Activated CD4-positive, alpha-beta T cell treated with anti-CD3 and anti-CD28 coated beads, Interleukin-2, Interleukin-6, amounts not matched to agents 100 ng/mL and 50 ng/mL, durations not matched to agents 16 hours and 8 hours (primary cell): ENCODE measurements around the gene SLAMF1.
A peak's percentile ranks its signal among the peaks of the same experiment; 100 is the strongest.
"Not testable (repeated sequence)": the region's sequence is repeated elsewhere in the genome, so short reads cannot be mapped to it uniquely, and the experiment has no call there.

ENCODE experiments used
- DNase-seq: peaks from one replicate; pipeline ENCODE4 v3.0.0-alpha.2; 2020

Gene SLAMF1

GRCh38 chr1:160646711-160647328, at the start of gene SLAMF1:
SLAMF1 (minus strand) TSS chr1:160647044; CDS start chr1:160646945, 99 bp downstream.
- DNase-seq = peak; percentile 74

- DNase-seq = not testable (repeated sequence)
Observed at GRCh38 chr1:160692390-160692789, 45.5 kb upstream of the SLAMF1 start.

GRCh38 chr1:160685266-160685665, 38.4 kb upstream of the SLAMF1 start:
- DNase-seq = peak; percentile 77

- peak; percentile 66 for DNase-seq
Observed at GRCh38 chr1:160682983-160683865, 36.4 kb upstream of the SLAMF1 start.

GRCh38 chr1:160681891-160682140, 35.0 kb upstream of the SLAMF1 start:
- no peak for DNase-seq

GRCh38 chr1:160681066-160681890, 34.4 kb upstream of the SLAMF1 start:
- DNase-seq = peak; percentile 91

- no peak for DNase-seq
Observed at GRCh38 chr1:160680399-160680798, 33.6 kb upstream of the SLAMF1 start.

GRCh38 chr1:160679893-160680292, 33.0 kb upstream of the SLAMF1 start:
- no peak for DNase-seq

- DNase-seq = no peak
Observed at GRCh38 chr1:160676869-160677597, 30.2 kb upstream of the SLAMF1 start.

- peak; percentile 88 for DNase-seq
Observed at GRCh38 chr1:160675641-160676410, 29.0 kb upstream of the SLAMF1 start.

- DNase-seq = peak; percentile 29
Observed at GRCh38 chr1:160674415-160674814, 27.6 kb upstream of the SLAMF1 start.

- peak; percentile 59 for DNase-seq
Observed at GRCh38 chr1:160672789-160673695, 26.2 kb upstream of the SLAMF1 start.

GRCh38 chr1:160671603-160672517, 25.0 kb upstream of the SLAMF1 start:
- no peak for DNase-seq

- no peak for DNase-seq
Observed at GRCh38 chr1:160670701-160671100, 23.9 kb upstream of the SLAMF1 start.

- no peak for DNase-seq
Observed at GRCh38 chr1:160669802-160670201, 23.0 kb upstream of the SLAMF1 start.

- DNase-seq = no peak
Observed at GRCh38 chr1:160669276-160669675, 22.4 kb upstream of the SLAMF1 start.

GRCh38 chr1:160667896-160668295, 21.1 kb upstream of the SLAMF1 start:
- no peak for DNase-seq

GRCh38 chr1:160666079-160666442, 19.2 kb upstream of the SLAMF1 start:
- no peak for DNase-seq

- peak; percentile 71 for DNase-seq
Observed at GRCh38 chr1:160665330-160666078, 18.7 kb upstream of the SLAMF1 start.
